ENCODE data around the gene DUSP2.

GRCh38 chr2:96099861-96100798, 45.1 kb downstream of the DUSP2 start:
- TF ChIP-seq SIN3A (IDR thresholded peaks at IDR 0.05; ENCODE audit: borderline replicate concordance, insufficient read depth, low read length) = no peak
- no peak for TF ChIP-seq TAF1 (IDR thresholded peaks at IDR 0.05; ENCODE audit: borderline replicate concordance, insufficient read depth, low read length)
